Aorta (tissue), 5 donors: ENCODE data around the gene PDIA5. TPM values are rescaled to one million over a fixed set of nuclear protein-coding genes. Genes with fewer than 3 reads are reported as not detected.

Experiments
- ATAC-seq: fragments of 200-7000 bp; cut with Tn5 transposase; one replicate; pipeline ENCODE4 v1.9.1; 2022; ENCODE audit warnings: moderate library complexity; ENCODE audit not compliant: low FRiP score
- DNase-seq, 2 donors: peaks; one replicate each; pipeline ENCODE4 v3.0.0-alpha.2; 2020
- H3K27ac ChIP-seq, 2 donors: one replicate each; pipeline ENCODE4 v1.5.1; 2013; ENCODE audit warnings: low read length in 2 of 2, mild to moderate bottlenecking in 2 of 2, moderate library complexity in 2 of 2, control low read depth in 1 of 2, inconsistent platforms in 1 of 2, low read depth in 1 of 2
- H3K27me3 ChIP-seq, 2 donors: one replicate each; pipeline ENCODE4 v1.6.1; 2013; ENCODE audit warnings: control low read depth in 1 of 2, low read length in 1 of 2, mild to moderate bottlenecking in 1 of 2, moderate library complexity in 1 of 2; ENCODE audit not compliant: insufficient read depth in 2 of 2, control insufficient read depth in 1 of 2
- H3K36me3 ChIP-seq, 2 donors: one replicate each; pipeline ENCODE4 v1.6.1; 2013; ENCODE audit warnings: control low read depth in 1 of 2, low read length in 1 of 2, mild to moderate bottlenecking in 1 of 2; ENCODE audit not compliant: insufficient read depth in 2 of 2, control insufficient read depth in 1 of 2
- H3K4me1 ChIP-seq, 2 donors: one replicate each; pipeline ENCODE4 v1.6.1; 2013; ENCODE audit warnings: low read length in 2 of 2, control low read depth in 1 of 2, mild to moderate bottlenecking in 1 of 2, moderate library complexity in 1 of 2; ENCODE audit not compliant: insufficient read depth in 2 of 2, control insufficient read depth in 1 of 2
- H3K4me3 ChIP-seq, 2 donors: one replicate each; pipeline ENCODE4 v1.5.1; 2013; ENCODE audit warnings: low read length in 2 of 2, control low read depth in 1 of 2, mild to moderate bottlenecking in 1 of 2
- H3K9me3 ChIP-seq: one replicate; pipeline ENCODE4 v1.6.1; 2013; ENCODE audit warnings: mild to moderate bottlenecking, low read length; ENCODE audit not compliant: control insufficient read depth
- WGBS, 2 donors: extraction: QIAGEN DNeasy Blood & Tissue Kit; methylation state at CpG; one replicate each; pipeline ENCODE4 v1.1.7; 2013; 5-methylcytosine and 5-hydroxymethylcytosine counted together
- intact Hi-C, 2 donors: fragments of 100-400 bp; cut with DNase I; formaldehyde crosslinking; loops; one replicate each; pipeline versions ENCODE4 v1.14.2 to v1.15.0; 2022
- polyA plus RNA-seq, 2 donors: library from polyadenylated mRNA; stranded (reverse); fragments of 200-250 nt; gene quantifications; one replicate each; pipeline ENCODE4 v1.2.3, GENCODE V29; 2013
- total RNA-seq, 2 donors: library from RNA; stranded (reverse); fragmentation: NEBNext Ultra II Directional; extraction: Animal tissue kit (Norgen Biotek cat#: 25700); gene quantifications; one replicate each; pipeline ENCODE4 v1.2.1, GENCODE V29; 2021
- donor health status: healthy with polysubstance abuse.
- donor health status: Bipolar disorder and iron deficiency.
- donor health status: DM: no; HTN: no; CAD: no.
- donor health status: DM: no; HTN: no; CAD: no.
- donor health status: DM: yes; HTN: yes; CAD: no.

PDIA5 gene
- total and polyA plus RNA-seq, 4 donors, result 8.6 to 50.4 (median 30.4) TPM

GRCh38 chr3:123047062-123047319, 19.8 kb upstream of the PDIA5 start:
- Histone ChIP-seq H3K27me3 (no peaks in the 10 kb centered on the region), H3K9me3 (no peaks in the 10 kb centered on the region), H3K4me1 (peaks cover 0 to 4% of the 10 kb centered on the region in 2 donors), H3K27ac (no peak overlapping the region), H3K4me3 (no peak overlapping the region), H3K36me3 (no peaks in the 10 kb centered on the region)
- WGBS, 2 donors, result 79 to 81% methylated on average over 3 of the region's 3 CpGs
- no peak for DNase-seq
- no peak for ATAC-seq
- intact Hi-C loops, result no loop called here

- ATAC-seq (no peak), DNase-seq (no peak)
- no peaks in the 10 kb centered on the region for H3K9me3 ChIP-seq
- no peaks in the 10 kb centered on the region for H3K36me3 ChIP-seq
- H3K27me3 ChIP-seq, result no peaks in the 10 kb centered on the region
- peaks cover 0 to 4% of the 10 kb centered on the region in 2 donors for H3K4me1 ChIP-seq
- 71 to 75% methylated on average over 13 of the region's 13 CpGs for WGBS, 2 donors
- H3K27ac ChIP-seq, result no peak overlapping the region
- no peak overlapping the region for H3K4me3 ChIP-seq
- intact Hi-C loops, result no loop called here
These were observed 18.2 kb upstream of the PDIA5 start for GRCh38 chr3:123048480-123049237.

- no peak overlapping the region for H3K27ac ChIP-seq
- intact Hi-C loops, result loop anchor here in 1 of 2 donors (10.0 kb wide), 1 partner anchor 74 kb away; no protein-coding TSS in a partner anchor
- no peaks in the 10 kb centered on the region for H3K4me1 ChIP-seq
- WGBS, 2 donors, result 94 to 97% methylated on average over 2 of the region's 2 CpGs
- no peak for DNase-seq
- no peak for ATAC-seq
- no peaks in the 10 kb centered on the region for H3K27me3 ChIP-seq
- no peaks in the 10 kb centered on the region for H3K36me3 ChIP-seq
- no peak overlapping the region for H3K4me3 ChIP-seq
- H3K9me3 ChIP-seq, result no peaks in the 10 kb centered on the region
These were observed 16.2 kb upstream of the PDIA5 start for GRCh38 chr3:123050666-123051065.

- Histone ChIP-seq H3K27me3 (no peaks in the 10 kb centered on the region), H3K27ac (peak overlapping the region in 1 of 2 donors; percentile 17), H3K36me3 (no peaks in the 10 kb centered on the region), H3K4me3 (no peak overlapping the region), H3K9me3 (no peaks in the 10 kb centered on the region), H3K4me1 (no peaks in the 10 kb centered on the region)
- ATAC-seq, result peak; percentile 56
- 20 to 27% methylated on average over 2 of the region's 2 CpGs for WGBS, 2 donors
- DNase-seq, result peak in 1 of 2 donors; percentile 56
- intact Hi-C loops, result loop anchor here in 1 of 2 donors (10.0 kb wide), 1 partner anchor 72 kb away; no protein-coding TSS in a partner anchor
These were observed 13.7 kb upstream of the PDIA5 start for GRCh38 chr3:123053107-123053506.

- DNase-seq (peak in 1 of 2 donors; percentile 62), ATAC-seq (peak; percentile 65)
- Histone ChIP-seq H3K27me3 (no peaks in the 10 kb centered on the region), H3K36me3 (no peaks in the 10 kb centered on the region), H3K27ac (no peak overlapping the region), H3K4me3 (no peak overlapping the region), H3K9me3 (no peaks in the 10 kb centered on the region), H3K4me1 (no peaks in the 10 kb centered on the region)
- intact Hi-C loops, result loop anchor here in 1 of 2 donors (10.0 kb wide), 1 partner anchor 71 kb away; no protein-coding TSS in a partner anchor
- WGBS, 2 donors, result 19 to 22% methylated on average over 5 of the region's 5 CpGs
These were observed 12.6 kb upstream of the PDIA5 start for GRCh38 chr3:123054109-123054778.

GRCh38 chr3:123054931-123055330, 11.9 kb upstream of the PDIA5 start:
- Histone ChIP-seq H3K4me1 (no peaks in the 10 kb centered on the region), H3K4me3 (no peak overlapping the region), H3K36me3 (no peaks in the 10 kb centered on the region), H3K9me3 (no peaks in the 10 kb centered on the region), H3K27ac (no peak overlapping the region), H3K27me3 (no peaks in the 10 kb centered on the region)
- DNase-seq (no peak), ATAC-seq (no peak)
- 74 to 77% methylated on average over 4 of the region's 4 CpGs for WGBS, 2 donors
- intact Hi-C loops, result loop anchor here in 1 of 2 donors (10.0 kb wide), 1 partner anchor 70 kb away; no protein-coding TSS in a partner anchor

GRCh38 chr3:123055352-123055751, 11.5 kb upstream of the PDIA5 start:
- Histone ChIP-seq H3K9me3 (no peaks in the 10 kb centered on the region), H3K27me3 (no peaks in the 10 kb centered on the region), H3K27ac (no peak overlapping the region), H3K4me3 (no peak overlapping the region), H3K4me1 (no peaks in the 10 kb centered on the region), H3K36me3 (no peaks in the 10 kb centered on the region)
- no peak for ATAC-seq
- intact Hi-C loops, result loop anchor here in 1 of 2 donors (10.0 kb wide), 1 partner anchor 69 kb away; no protein-coding TSS in a partner anchor
- DNase-seq, result no peak
- WGBS, 2 donors, result 86 to 87% methylated on average over 5 of the region's 5 CpGs

GRCh38 chr3:123058505-123058904, 8.3 kb upstream of the PDIA5 start:
- intact Hi-C loops, result loop anchor here in 1 of 2 donors (10.0 kb wide), 1 partner anchor 66 kb away; no protein-coding TSS in a partner anchor
- Histone ChIP-seq H3K36me3 (no peaks in the 10 kb centered on the region), H3K4me3 (no peak overlapping the region), H3K9me3 (no peaks in the 10 kb centered on the region), H3K27me3 (no peaks in the 10 kb centered on the region), H3K4me1 (no peaks in the 10 kb centered on the region), H3K27ac (no peak overlapping the region)
- ATAC-seq (no peak), DNase-seq (no peak)
- 98 to 99% methylated on average over 5 of the region's 5 CpGs for WGBS, 2 donors

GRCh38 chr3:123060054-123060453, 6.8 kb upstream of the PDIA5 start:
- DNase-seq (no peak), ATAC-seq (no peak)
- intact Hi-C loops, result no loop called here
- Histone ChIP-seq H3K36me3 (no peaks in the 10 kb centered on the region), H3K27me3 (no peaks in the 10 kb centered on the region), H3K4me1 (no peaks in the 10 kb centered on the region), H3K27ac (no peak overlapping the region), H3K9me3 (no peaks in the 10 kb centered on the region), H3K4me3 (no peak overlapping the region)
